Activated CD4-positive, alpha-beta T cell treated with anti-CD3 and anti-CD28 coated beads for 36 hours (primary cell): ENCODE measurements around the gene GPR26. TPM values are rescaled to one million over a fixed set of nuclear protein-coding genes. Genes with fewer than 3 reads are reported as not detected.

Experiments
- ATAC-seq: fragments of 200-7000 bp; cut with Tn5 transposase; one replicate; pipeline ENCODE4 v1.10.0; 2021; ENCODE audit warnings: mild to moderate bottlenecking, moderate library complexity
- CTCF ChIA-PET: fragments of 350-600 bp; sonication (Branson Sonifier 250); formaldehyde crosslinking; loops from one replicate; lab custom pipeline; 2021; ENCODE audit warnings: antibody characterized with exemption; lab: Charles Lee
- POLR2A ChIA-PET: fragments of 350-600 bp; sonication (Branson Sonifier 250); formaldehyde crosslinking; loops from one replicate; lab custom pipeline; 2021; ENCODE audit warnings: antibody characterized with exemption, inconsistent platforms; lab: Charles Lee
- DNase-seq: peaks from one replicate; pipeline ENCODE4 v3.0.0-alpha.2; 2020
- H3K27ac Mint-ChIP-seq: one replicate; pipeline ENCODE4 v1.8.0; 2021; ENCODE audit warnings: mixed read lengths
- H3K27me3 Mint-ChIP-seq: one replicate; pipeline ENCODE4 v1.8.0; 2021; ENCODE audit warnings: mixed read lengths
- H3K36me3 Mint-ChIP-seq: one replicate; pipeline ENCODE4 v1.8.0; 2021; ENCODE audit warnings: low read depth, mixed read lengths
- H3K4me1 Mint-ChIP-seq: one replicate; pipeline ENCODE4 v1.8.0; 2021; ENCODE audit warnings: mixed read lengths
- H3K4me3 Mint-ChIP-seq: one replicate; pipeline ENCODE4 v1.8.0; 2021; ENCODE audit warnings: mild to moderate bottlenecking, moderate library complexity, mixed read lengths
- H3K9me3 Mint-ChIP-seq: one replicate; pipeline ENCODE4 v1.8.0; 2021; ENCODE audit warnings: low read depth, mixed read lengths
- intact Hi-C, 2 experiments: fragments of 100-400 bp; cut with DNase I in 1 of 2; cut with micrococcal nuclease in 1 of 2; formaldehyde crosslinking; loops; one replicate each; pipeline versions ENCODE4 v1.14.2 to v1.15.1; 2022 to 2024; cut with DNase I, micrococcal nuclease
- total RNA-seq, 2 experiments: library from RNA; stranded (reverse); gene quantifications; one replicate each; pipeline ENCODE4 v1.2.3, GENCODE V29; 2021

GPR26 gene
- total RNA-seq, 2 experiments from 2014 or later = not detected

DNA sequence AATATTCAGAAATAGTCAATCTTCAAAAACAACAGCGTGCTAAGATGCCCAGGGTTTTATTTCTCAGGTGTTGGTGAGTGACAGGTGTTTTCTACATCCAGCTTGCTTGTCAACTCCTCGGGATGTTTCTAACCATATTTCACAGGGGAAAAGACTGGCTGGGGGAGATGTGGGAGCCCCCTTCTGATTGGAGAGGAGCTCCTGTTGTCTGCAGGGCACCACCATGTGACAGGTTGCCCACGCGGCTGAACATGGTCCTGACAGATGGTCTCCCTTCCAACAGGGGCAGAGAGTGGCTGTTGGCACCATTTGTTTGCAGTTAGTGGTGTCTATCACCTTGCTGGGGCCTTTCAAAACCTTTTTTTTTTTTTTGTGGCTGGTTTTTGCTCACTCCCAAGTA lies 16.5 kb upstream of the GPR26 start:
- DNase-seq (no peak), ATAC-seq (no peak)

DNA sequence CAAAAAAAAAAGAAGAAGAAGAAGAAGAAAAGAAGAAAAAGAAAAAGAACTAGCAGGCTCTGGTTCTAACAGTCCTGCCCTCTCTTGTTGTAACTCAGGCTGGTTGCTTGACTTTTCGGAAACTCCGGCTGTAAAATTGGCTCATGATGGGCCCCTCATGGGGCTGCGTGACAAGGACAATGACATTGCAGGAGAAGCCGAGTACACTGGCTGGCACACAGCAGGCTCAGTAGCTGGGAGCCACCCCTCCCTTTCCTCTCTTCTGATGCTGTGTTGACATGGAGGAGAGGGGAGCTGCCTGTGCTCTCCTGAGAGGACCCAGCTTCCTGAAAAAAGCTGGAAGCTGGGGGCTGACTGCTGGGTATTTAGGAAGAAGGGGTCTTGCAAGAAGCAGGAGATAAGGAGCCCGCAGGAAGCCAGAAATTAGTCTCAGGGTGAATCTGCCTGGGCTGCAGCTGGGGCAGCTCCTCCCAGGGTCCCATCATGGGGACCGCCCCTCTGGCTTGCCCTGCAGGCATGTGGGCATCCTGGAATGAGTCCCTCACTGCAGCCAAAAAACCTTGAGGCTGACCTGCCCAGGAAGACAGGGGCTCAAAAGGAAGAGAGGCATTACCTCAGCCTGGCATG lies 14.6 kb upstream of the GPR26 start:
- Mint-ChIP-seq H3K27ac (no peak overlapping the region), H3K9me3 (no peaks in the 10 kb centered on the region), H3K4me1 (no peaks in the 10 kb centered on the region), H3K4me3 (no peak overlapping the region), H3K27me3 (no peaks in the 10 kb centered on the region), H3K36me3 (no peaks in the 10 kb centered on the region)
- ChIA-PET POLR2A (no interaction called here), CTCF (no interaction called here)
- intact Hi-C loops = no loop called here
- DNase-seq (no peak), ATAC-seq (no peak)

More for the DNA sequence above, 16.5 kb upstream of the GPR26 start:
- ChIA-PET POLR2A (no interaction called here), CTCF (no interaction called here)
- peaks cover 6% of the 10 kb centered on the region for H3K27me3 Mint-ChIP-seq
- H3K9me3 Mint-ChIP-seq = no peaks in the 10 kb centered on the region
- H3K36me3 Mint-ChIP-seq = no peaks in the 10 kb centered on the region
- intact Hi-C loops = no loop called here
- H3K4me3 Mint-ChIP-seq = no peak overlapping the region
- no peaks in the 10 kb centered on the region for H3K4me1 Mint-ChIP-seq
- H3K27ac Mint-ChIP-seq = no peak overlapping the region

DNA sequence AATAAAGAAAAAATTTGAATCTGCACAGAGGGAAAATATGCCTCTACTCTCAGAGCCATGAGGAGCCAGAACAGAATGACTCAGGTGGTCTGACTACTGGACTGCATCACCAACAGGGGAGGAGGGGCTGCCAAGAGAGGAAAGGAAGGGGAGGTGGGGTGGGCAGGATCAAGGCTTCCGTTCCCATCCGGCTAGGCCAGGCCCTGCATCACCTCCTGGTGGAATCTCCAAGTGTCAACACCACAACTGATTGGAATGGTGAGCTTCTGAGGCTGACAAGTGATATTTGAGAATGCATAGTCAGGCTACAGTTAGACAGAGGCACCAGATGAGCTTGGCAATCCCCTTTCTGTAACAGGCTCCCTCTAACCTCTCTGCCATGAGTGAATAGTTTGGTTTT lies 10.4 kb upstream of the GPR26 start:
- Mint-ChIP-seq H3K4me1 (no peaks in the 10 kb centered on the region), H3K4me3 (no peak overlapping the region), H3K27me3 (no peaks in the 10 kb centered on the region), H3K27ac (no peak overlapping the region), H3K9me3 (no peaks in the 10 kb centered on the region), H3K36me3 (no peaks in the 10 kb centered on the region)
- no peak for DNase-seq
- ATAC-seq = no peak
- intact Hi-C loops = no loop called here
- ChIA-PET CTCF (no interaction called here), POLR2A (no interaction called here)

DNA sequence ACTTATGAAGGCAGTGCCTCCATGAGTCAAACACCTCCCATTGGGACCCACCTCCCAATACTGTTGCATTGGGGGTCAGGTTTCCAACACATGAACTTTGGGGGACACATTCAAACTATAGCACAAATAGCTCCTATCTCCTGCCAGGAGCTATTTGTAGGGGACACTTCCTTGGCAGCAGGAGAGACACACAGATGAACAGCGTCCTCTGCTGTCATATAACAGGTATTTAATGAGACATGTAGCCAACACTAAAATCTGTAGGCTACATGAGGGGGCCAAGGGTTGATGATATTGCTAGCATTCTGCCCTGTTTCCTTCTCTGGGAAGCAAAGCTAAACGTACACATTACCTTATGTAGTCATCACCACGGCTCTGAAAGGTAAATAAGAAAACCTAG lies 2.6 kb upstream of the GPR26 start:
- Mint-ChIP-seq H3K36me3 (peaks cover 2% of the 10 kb centered on the region), H3K4me3 (no peak overlapping the region), H3K9me3 (peaks cover 1% of the 10 kb centered on the region), H3K27me3 (peaks cover 16% of the 10 kb centered on the region), H3K4me1 (no peaks in the 10 kb centered on the region), H3K27ac (no peak overlapping the region)
- DNase-seq (no peak), ATAC-seq (no peak)
- intact Hi-C loops = no loop called here
- CTCF ChIA-PET = interaction anchor here (0.8 kb wide), 1 partner anchor 81 kb away, joined by 3 read pairs; no protein-coding TSS in a partner anchor
- POLR2A ChIA-PET = no interaction called here

DNA sequence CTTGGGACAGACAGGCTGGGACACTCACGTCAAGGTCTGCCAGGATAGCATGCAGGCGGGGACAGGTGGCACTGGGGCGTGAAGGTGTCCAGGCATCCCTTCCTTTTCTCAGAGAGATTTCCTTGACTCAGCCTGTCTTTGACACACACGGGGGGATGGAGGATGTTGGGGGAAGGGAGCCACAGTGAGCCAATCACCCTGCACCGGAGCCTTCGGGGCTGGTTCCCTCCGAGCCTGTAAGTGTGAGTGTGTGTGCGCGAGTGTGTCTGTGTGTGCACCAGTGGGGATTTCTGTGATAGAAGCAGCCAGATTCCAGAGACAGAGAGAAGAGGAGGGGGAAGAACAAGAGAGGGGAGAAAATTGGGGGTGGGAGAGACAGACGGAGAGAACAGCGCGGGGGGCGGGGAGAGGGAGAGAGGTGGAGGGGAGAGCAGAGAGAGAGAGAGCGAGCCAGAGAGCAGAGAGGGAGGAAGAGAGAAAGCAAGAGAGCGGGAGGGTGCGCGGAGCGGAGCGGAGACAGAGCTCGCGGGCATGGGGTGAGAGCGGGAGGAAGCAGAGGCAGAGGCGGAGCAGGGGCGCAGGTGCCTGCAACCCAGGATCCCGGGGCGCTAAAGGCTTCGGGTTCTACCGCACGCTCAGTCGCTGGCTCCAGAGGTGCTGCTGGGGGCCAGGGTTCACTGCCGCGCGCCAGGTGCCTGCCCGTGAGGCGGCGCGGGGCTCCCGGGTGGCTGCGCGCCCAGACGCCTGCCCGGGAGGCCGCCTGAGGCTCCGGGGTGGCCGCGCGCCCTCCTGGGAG lies 466 bp upstream of the GPR26 start:
- no peaks in the 10 kb centered on the region for H3K4me1 Mint-ChIP-seq
- ChIA-PET POLR2A (no interaction called here), CTCF (interaction anchor here (0.7 kb wide), 1 partner anchor 235 kb away, joined by 3 read pairs; no protein-coding TSS in a partner anchor)
- no peak overlapping the region for H3K4me3 Mint-ChIP-seq
- no peak for DNase-seq
- peaks cover 2% of the 10 kb centered on the region for H3K36me3 Mint-ChIP-seq
- no peak for ATAC-seq
- no peak overlapping the region for H3K27ac Mint-ChIP-seq
- H3K9me3 Mint-ChIP-seq = peaks cover 1% of the 10 kb centered on the region
- H3K27me3 Mint-ChIP-seq = peaks cover 16% of the 10 kb centered on the region
- intact Hi-C loops = no loop called here

DNA sequence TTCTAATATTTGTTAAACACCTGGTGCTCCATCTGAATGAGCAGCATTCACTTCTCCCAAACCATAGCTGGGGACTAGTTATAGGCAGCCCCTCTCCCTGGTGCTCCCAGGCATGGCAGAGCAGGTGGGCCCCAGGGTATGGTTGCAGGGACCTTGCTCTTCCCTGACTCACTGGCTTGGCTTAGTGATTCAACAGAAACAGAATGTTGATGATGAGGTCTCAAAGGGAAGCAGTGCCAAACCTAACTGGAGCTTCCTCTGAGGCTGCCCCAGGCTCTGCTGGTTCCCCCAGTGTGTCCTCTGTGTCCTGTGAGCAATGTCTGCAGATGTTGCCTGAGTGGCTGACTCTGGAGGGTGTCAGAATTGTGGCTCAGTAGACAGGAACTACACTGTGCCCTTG lies 3.7 kb downstream of the GPR26 start:
- ATAC-seq = no peak
- H3K9me3 Mint-ChIP-seq = no peaks in the 10 kb centered on the region
- H3K27ac Mint-ChIP-seq = no peak overlapping the region
- H3K27me3 Mint-ChIP-seq = peaks cover 16% of the 10 kb centered on the region
- ChIA-PET POLR2A (no interaction called here), CTCF (no interaction called here)
- H3K4me3 Mint-ChIP-seq = no peak overlapping the region
- DNase-seq = no peak
- intact Hi-C loops = no loop called here
- H3K36me3 Mint-ChIP-seq = peaks cover 2% of the 10 kb centered on the region
- H3K4me1 Mint-ChIP-seq = no peaks in the 10 kb centered on the region

DNA sequence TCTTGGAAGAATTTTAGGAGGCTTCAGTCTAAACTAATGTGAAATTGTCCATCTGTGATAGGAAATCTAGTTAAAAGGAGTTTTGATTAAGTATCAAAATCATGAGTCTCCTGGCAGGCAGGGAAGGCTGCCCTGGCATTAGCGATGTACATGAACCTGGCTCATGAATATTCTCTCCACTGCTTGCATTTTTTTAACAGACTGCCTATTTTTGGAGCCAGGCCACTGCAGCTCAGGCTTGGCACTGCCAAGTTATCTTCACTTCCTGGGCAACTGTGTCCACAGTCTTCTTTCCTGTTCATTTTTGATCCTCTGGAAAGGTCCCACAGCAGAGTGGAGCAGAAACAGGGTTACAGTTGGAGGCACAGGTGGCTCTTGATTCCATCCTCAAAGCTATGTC lies 7.0 kb downstream of the GPR26 start:
- ChIA-PET POLR2A (interaction anchor here (0.7 kb wide), 1 partner anchor 356 kb away, joined by 4 read pairs; no protein-coding TSS in a partner anchor), CTCF (interaction anchor here (0.6 kb wide), 1 partner anchor 28 kb away, joined by 3 read pairs; no protein-coding TSS in a partner anchor)
- Mint-ChIP-seq H3K9me3 (no peaks in the 10 kb centered on the region), H3K27ac (no peak overlapping the region), H3K27me3 (no peaks in the 10 kb centered on the region), H3K4me1 (no peaks in the 10 kb centered on the region), H3K4me3 (no peak overlapping the region), H3K36me3 (no peaks in the 10 kb centered on the region)
- intact Hi-C loops = no loop called here
- no peak for ATAC-seq
- no peak for DNase-seq

DNA sequence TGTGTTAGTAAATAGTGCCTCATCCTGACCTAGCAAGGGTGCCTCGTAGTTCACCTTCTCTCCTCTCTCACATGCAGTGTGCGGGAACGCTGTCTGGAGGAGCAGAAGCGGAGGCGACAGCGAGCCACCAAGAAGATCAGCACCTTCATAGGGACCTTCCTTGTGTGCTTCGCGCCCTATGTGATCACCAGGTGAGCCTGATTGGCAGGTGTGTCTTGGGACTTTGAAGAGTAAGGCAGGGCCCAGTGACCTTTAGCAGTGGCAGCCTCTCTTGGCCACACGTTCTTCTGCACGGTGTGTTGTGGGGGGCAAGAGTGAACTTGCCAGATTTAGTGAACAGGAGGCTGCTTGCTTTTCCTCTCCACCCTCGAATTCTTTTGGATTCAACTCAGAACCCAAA lies 8.6 kb downstream of the GPR26 start:
- intact Hi-C loops = no loop called here
- Mint-ChIP-seq H3K36me3 (no peaks in the 10 kb centered on the region), H3K27ac (no peak overlapping the region)

DNA sequence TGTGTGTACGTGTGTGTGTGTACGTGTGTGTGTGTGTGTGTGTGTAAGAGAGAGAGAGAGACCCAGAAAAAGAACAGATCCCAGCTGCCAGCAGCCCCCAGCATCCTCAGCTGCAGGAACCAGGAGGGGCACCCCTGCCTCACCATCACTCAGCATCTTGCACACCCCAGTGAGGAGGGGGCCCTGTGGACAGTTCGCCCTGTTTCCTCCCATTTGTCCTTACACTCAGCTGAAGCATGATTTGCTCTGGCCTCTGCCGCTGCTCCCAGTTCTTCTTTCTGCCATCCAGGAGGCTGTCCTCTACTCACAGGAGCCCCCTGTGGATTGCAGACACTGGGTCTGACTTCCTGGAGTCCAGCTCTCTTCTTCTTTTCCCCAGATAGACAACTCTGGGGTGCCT lies 9.7 kb downstream of the GPR26 start:
- CTCF ChIA-PET = no interaction called here
- Mint-ChIP-seq H3K4me1 (no peaks in the 10 kb centered on the region), H3K9me3 (no peaks in the 10 kb centered on the region), H3K36me3 (no peaks in the 10 kb centered on the region), H3K27ac (no peak overlapping the region), H3K27me3 (no peaks in the 10 kb centered on the region), H3K4me3 (no peak overlapping the region)
- DNase-seq = no peak
- POLR2A ChIA-PET = no interaction called here
- ATAC-seq = no peak
- intact Hi-C loops = no loop called here

More for the DNA sequence above, 8.6 kb downstream of the GPR26 start:
- H3K9me3 Mint-ChIP-seq = no peaks in the 10 kb centered on the region
- ATAC-seq (no peak), DNase-seq (no peak)
- CTCF ChIA-PET = no interaction called here
- H3K27me3 Mint-ChIP-seq = no peaks in the 10 kb centered on the region
- POLR2A ChIA-PET = no interaction called here
- H3K4me1 Mint-ChIP-seq = no peaks in the 10 kb centered on the region
- no peak overlapping the region for H3K4me3 Mint-ChIP-seq

DNA sequence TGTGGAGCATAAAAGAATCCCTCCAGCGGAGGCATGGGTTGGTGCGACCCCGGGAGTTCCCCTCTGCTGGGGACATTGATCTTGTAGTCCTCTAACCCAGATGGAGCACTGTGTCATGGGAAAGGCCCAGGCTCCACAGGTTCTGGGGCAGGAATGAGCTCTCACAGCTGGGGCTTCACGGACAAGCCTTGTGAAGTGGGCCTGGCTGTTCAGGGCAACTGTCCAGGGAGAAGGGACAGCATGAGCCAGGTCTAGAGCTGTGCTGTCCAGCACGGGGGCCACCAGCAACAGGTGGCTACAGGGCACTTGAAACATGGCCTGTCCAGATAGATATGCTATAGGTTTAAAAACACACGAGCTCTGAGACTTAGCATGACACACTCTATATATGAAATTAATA lies 11.4 kb downstream of the GPR26 start:
- no peak for DNase-seq
- no peaks in the 10 kb centered on the region for H3K27me3 Mint-ChIP-seq
- no peak overlapping the region for H3K27ac Mint-ChIP-seq
- ATAC-seq = no peak
- H3K36me3 Mint-ChIP-seq = no peaks in the 10 kb centered on the region
- H3K9me3 Mint-ChIP-seq = no peaks in the 10 kb centered on the region
- H3K4me1 Mint-ChIP-seq = no peaks in the 10 kb centered on the region
- ChIA-PET POLR2A (no interaction called here), CTCF (no interaction called here)
- H3K4me3 Mint-ChIP-seq = no peak overlapping the region
- intact Hi-C loops = no loop called here

DNA sequence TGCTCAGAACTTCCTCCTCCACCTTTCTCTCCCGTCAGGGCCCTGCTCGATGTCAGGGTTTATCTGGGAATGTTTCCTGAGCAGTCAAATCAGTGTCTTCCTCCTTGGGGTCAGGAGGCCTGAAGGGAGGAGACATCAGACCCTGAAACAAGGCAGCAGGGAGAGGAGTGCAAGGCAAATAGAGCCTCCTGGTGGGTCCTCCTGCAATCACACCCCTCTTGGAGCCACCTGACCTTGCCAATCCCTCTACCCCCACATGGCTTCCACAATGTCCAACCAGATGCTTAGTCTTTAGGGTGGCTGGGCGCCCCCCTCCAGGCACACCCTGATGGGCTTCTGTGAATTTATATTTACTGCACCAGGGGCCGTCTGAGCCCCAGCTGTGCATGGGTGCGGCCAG lies 12.2 kb downstream of the GPR26 start:
- intact Hi-C loops = no loop called here
- Mint-ChIP-seq H3K4me1 (no peaks in the 10 kb centered on the region), H3K9me3 (no peaks in the 10 kb centered on the region), H3K27me3 (peaks cover 3% of the 10 kb centered on the region), H3K27ac (no peak overlapping the region), H3K4me3 (no peak overlapping the region), H3K36me3 (no peaks in the 10 kb centered on the region)
- CTCF ChIA-PET = no interaction called here
- ATAC-seq = no peak
- no peak for DNase-seq
- POLR2A ChIA-PET = no interaction called here

DNA sequence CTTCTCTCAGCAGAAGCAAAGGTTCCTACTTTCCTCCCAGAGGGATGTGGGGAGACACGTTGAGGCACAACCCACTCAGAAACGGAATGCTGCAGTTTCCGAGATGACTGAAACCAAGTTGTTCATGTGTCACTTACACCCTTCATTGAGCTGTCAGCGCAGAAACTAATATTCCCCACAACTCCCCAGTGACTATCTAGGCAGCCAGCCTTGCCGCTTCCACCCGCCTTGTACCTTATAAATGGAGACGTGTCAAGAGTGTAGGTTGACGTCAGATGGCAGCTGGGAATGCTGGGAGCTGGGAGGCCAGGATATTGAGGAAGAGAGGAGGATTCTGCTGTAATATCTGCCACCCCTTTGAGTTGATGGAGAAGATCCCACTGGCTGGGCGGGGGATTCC lies 15.1 kb downstream of the GPR26 start:
- Mint-ChIP-seq H3K36me3 (no peaks in the 10 kb centered on the region), H3K9me3 (no peaks in the 10 kb centered on the region), H3K4me1 (no peaks in the 10 kb centered on the region), H3K4me3 (no peak overlapping the region), H3K27me3 (peaks cover 3% of the 10 kb centered on the region), H3K27ac (no peak overlapping the region)
- DNase-seq (no peak), ATAC-seq (no peak)
- ChIA-PET CTCF (no interaction called here), POLR2A (no interaction called here)
- intact Hi-C loops = no loop called here
